HT-29 (cell line): ENCODE results near the gene HLF. TPM values are rescaled to one million over a fixed set of nuclear protein-coding genes. Genes with fewer than 3 reads are reported as not detected.

Source experiments
- DNase-seq: peaks from one replicate; pipeline ENCODE4 v3.0.0-alpha.2; 2015; ENCODE audit warnings: low spot score
- total RNA-seq: library from RNA; depleted of rRNA; stranded (reverse); fragments of >200 nt; shearing (Covaris generic); gene quantifications from 2 replicates; pipeline ENCODE4 v1.2.3, GENCODE V29; 2014

The HLF gene
- total RNA-seq, 1 experiment from 2014 or later: 0.05 TPM

DNA sequence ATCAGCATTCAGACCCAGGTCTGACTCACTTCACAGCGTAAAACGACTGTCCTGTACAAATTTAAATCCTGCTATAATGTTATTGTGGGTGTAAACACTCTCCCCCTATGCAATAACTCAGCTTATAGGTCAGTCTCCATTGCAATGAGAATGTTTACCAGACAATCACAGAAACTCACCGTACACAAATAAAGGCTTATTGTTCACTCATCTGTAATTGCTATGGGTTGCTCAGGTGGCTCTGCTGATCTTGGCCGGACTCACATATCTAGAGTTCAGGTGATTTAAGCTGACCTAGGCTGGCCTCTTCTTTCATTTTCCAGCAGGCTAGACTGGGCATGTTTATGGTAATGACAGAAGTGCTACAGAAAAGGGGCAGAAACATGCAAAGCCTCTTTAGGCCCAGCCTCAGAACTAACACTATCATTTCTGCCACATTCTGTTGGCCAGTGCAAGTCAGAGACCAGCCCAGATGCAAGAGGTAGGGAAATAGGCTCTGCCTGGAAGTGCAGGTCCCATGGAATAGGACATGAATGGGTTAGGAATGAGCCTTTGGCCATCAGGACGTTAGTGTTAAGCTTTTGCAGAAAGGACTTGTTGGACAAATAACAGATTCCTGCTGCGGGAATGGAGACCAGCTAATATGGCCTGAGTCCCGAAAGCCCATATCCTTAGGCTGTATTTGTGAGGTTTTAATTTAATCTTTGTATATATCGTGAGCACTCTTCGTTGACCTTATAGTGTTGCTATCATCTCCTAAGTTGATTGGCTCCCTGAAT is 44.0 kb downstream of the HLF start:
- DNase-seq: no peak

DNA sequence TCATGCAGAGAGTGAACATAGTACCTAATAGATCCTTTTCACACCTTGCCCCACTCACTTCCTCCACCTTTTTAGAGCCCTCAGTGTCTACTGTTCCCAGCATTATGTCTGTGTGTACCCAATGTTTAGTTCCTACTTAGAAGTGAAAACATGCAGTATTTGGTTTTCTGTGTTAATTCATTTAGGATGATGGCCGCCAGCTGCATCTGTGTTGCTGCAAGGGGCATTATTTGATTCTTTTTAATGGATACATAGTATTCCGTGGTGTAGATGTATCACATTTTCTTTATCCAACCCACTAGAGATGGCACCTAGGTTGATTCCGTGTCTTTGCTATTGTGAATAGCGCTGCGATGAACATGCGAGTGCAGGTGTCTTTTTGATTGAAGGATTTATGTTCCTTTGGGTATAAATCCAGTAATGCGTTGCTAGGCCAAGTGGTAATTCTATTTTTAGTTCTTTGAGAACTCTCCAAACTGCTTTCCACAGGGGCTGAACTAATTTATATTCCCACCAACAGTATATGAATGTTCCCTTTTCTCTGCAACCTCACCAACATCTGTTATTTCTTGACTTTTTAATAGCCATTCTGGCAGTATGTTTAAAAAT is 47.1 kb downstream of the HLF start:
- no peak for DNase-seq

GRCh38 chr17:55312852-55313251 is 48.1 kb downstream of the HLF start:
- no peak for DNase-seq

- DNase-seq: no peak
Observed at GRCh38 chr17:55314061-55314783, 49.5 kb downstream of the HLF start.

- no peak for DNase-seq
Observed at GRCh38 chr17:55314784-55315491, 50.2 kb downstream of the HLF start.

GRCh38 chr17:55316499-55316898 is 51.7 kb downstream of the HLF start:
- DNase-seq: no peak

- no peak for DNase-seq
Observed at GRCh38 chr17:55317284-55317683, 52.5 kb downstream of the HLF start.

- DNase-seq: no peak
Observed at GRCh38 chr17:55318081-55318480, 53.3 kb downstream of the HLF start.

- no peak for DNase-seq
Observed at GRCh38 chr17:55318715-55319487, 54.1 kb downstream of the HLF start.

DNA sequence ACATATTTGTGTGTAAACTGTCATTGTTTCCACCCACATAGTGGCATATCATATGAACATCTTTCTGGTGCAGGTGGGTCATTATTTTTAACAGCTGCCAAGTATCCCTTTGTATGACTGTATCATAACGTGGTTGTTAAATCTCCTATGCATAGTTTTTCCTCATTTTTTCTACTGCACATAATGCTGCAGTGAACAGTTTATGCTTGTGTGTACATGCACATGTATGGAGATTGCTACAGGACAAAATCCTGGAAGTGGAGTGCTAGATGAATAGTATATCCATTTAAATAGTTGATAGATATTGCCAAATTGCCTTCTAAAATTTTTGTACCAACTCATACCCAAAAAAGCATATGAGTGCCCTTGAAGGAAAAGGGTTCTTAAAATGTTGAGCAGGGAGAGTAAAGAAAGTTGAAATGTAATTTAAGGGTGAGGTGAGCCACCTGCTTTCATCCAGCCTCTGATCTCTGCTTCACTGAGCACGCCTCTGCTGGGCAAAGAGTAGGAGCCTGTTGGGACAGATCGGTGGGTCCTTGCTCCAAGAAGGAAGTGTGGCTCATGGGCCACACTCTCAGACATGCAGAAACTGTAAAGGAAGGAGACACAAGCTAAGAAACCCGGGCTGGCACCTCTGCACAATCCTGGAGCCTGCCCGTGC is 55.3 kb downstream of the HLF start:
- no peak for DNase-seq

DNA sequence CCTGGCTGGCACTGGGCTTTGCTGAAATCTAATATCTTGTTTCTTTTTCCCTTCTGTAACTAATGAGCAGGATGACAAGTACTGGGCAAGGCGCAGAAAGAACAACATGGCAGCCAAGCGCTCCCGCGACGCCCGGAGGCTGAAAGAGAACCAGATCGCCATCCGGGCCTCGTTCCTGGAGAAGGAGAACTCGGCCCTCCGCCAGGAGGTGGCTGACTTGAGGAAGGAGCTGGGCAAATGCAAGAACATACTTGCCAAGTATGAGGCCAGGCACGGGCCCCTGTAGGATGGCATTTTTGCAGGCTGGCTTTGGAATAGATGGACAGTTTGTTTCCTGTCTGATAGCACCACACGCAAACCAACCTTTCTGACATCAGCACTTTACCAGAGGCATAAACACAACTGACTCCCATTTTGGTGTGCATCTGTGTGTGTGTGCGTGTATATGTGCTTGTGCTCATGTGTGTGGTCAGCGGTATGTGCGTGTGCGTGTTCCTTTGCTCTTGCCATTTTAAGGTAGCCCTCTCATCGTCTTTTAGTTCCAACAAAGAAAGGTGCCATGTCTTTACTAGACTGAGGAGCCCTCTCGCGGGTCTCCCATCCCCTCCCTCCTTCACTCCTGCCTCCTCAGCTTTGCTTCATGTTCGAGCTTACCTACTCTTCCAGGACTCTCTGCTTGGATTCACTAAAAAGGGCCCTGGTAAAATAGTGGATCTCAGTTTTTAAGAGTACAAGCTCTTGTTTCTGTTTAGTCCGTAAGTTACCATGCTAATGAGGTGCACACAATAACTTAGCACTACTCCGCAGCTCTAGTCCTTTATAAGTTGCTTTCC is 56.0 kb downstream of the HLF start:
- DNase-seq: no peak

GRCh38 chr17:55321427-55322060 is 56.8 kb downstream of the HLF start:
- no peak for DNase-seq

DNA sequence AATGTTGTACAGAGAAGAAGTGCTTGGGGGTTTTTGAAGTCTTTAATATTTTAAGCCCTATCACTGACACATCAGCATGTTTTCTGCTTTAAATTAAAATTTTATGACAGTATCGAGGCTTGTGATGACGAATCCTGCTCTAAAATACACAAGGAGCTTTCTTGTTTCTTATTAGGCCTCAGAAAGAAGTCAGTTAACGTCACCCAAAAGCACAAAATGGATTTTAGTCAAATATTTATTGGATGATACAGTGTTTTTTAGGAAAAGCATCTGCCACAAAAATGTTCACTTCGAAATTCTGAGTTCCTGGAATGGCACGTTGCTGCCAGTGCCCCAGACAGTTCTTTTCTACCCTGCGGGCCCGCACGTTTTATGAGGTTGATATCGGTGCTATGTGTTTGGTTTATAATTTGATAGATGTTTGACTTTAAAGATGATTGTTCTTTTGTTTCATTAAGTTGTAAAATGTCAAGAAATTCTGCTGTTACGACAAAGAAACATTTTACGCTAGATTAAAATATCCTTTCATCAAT is 57.8 kb downstream of the HLF start:
- no peak for DNase-seq

- no peak for DNase-seq
Observed at GRCh38 chr17:55323518-55324295, 58.9 kb downstream of the HLF start.

GRCh38 chr17:55324296-55324978 is 59.7 kb downstream of the HLF start:
- peak; percentile 16 for DNase-seq

GRCh38 chr17:55325406-55325805 is 60.6 kb downstream of the HLF start:
- DNase-seq: no peak

- DNase-seq: no peak
Observed at GRCh38 chr17:55326030-55326429, 61.3 kb downstream of the HLF start.
